COR-L47 (cell line): Measurements from ENCODE around the gene SMARCAL1.

Experiments
- DNase-seq: peaks from one replicate; lab custom pipeline; 2025; lab: John Stamatoyannopoulos, UW

The SMARCAL1 gene

DNA sequence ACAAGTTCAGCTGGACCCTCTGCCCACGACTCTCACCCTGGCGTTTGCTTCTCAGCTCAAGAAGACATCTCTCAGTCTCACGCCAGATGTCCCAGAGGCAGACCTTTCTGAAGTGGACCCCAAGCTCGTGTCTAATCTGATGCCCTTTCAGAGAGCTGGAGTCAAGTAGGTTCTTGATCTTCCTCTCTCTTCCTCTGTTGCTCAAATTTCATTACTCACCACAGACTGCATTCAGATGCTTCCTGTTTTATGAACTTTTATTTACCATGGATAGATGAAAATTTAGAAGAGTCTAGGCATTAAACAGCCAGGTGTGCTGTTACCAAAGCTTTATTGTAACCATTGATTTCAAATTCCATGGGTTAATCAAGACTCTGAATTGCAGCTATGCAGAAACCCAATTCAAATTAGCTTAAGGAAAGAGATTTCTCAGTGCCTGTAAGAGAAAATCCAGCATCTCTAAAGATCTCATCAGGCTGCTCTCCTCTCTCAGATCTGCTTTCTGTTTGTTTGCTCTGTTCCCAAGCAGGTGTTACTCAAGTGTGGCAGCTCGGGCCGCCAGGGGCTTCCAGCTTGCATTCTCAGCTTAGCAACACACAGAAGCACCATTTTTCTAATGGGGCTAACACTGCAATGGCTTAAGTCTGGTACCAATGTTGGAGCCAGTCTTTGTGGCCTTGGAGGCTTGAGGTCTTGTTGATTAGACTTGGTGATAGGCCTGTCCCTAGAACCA is 16.5 kb downstream of the SMARCAL1 start:
- DNase-seq, result peak; percentile 49

DNA sequence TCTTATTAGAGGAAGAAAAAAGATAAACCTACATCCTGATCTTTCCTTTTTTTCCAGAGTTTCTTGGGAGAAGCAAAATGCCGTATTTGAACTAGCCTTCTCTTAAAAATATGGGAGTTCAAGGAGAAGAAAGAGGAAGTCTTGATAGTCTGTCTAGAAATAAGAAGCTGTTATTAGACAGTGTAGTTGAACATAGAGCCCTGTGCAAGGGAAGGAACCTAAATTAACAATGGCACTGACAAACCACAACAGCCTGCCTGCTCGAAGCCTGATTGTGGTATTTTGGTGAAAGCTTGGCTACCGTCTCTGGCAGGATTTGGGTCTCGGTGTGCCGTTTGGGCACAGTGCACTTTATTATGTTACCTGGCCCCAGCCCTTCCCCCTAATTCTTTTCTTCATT is 17.1 kb downstream of the SMARCAL1 start:
- no peak for DNase-seq

DNA sequence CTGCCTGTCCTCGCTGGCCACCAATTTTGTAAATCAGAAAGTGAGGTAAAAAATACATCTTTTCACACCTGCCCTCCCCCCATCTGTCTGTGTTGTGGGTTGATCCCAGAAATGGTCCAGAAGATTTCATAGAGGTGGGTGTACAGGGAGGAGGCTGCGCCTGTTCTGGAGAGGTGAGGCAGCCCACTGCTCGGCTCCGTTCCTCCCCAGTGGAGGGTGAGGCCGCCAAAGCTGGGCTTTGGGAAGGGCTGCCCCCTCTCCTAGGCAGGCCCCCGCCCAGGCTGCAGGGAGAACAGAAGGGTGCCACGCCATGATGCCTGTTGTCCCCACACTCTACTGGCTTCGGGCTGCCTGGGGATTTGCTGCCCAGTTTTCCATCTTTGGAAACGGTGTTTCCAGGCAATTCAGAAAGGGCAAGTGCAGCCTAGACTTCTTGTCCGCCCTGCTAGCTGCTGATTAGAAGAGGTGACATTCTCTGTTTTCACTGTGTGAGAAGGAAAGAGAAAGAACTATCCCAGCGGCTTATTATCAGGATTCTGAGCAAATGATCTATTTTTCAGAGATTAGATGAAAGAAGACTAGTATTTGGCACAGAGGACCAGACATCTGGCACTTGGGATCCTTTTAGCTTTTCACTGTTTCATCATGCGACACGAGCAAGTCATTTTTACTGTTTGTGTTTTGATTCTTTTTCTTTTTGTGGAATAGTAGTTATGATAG is 18.7 kb downstream of the SMARCAL1 start:
- no peak for DNase-seq

DNA sequence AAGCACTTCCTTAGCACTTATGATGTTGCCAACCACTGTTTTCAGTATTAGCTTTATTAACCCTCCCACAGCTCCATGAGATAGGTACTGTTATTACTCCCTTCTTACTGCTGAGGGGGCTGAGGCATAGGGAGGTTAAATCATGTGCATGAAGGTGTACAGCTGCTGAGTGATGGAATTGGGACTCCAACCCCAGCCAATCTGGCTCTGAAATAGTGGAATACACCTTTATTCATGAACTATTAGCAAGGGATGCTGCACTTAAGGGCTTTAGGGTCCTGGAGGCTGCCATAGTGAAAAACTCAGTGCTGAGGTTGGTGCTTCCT is 19.2 kb downstream of the SMARCAL1 start:
- DNase-seq, result no peak

DNA sequence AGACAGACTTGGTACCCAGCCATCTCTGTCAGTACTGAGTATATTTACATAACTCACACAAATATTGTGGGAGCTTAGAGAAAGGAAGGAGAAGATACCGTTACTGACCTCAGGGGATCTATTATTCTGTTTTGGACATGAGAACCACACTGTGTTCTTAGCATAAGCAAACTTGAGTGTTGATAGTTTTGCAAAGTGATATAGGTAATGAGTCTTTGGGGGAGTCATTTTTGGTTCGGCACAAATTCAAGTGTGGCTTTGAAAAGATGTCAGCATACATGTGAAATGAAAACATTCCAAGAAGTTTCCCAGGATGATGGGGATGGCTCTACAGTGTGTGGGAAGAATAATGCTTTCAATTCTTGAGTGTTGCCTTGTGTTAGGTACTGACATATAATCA is 24.1 kb downstream of the SMARCAL1 start:
- no peak for DNase-seq

DNA sequence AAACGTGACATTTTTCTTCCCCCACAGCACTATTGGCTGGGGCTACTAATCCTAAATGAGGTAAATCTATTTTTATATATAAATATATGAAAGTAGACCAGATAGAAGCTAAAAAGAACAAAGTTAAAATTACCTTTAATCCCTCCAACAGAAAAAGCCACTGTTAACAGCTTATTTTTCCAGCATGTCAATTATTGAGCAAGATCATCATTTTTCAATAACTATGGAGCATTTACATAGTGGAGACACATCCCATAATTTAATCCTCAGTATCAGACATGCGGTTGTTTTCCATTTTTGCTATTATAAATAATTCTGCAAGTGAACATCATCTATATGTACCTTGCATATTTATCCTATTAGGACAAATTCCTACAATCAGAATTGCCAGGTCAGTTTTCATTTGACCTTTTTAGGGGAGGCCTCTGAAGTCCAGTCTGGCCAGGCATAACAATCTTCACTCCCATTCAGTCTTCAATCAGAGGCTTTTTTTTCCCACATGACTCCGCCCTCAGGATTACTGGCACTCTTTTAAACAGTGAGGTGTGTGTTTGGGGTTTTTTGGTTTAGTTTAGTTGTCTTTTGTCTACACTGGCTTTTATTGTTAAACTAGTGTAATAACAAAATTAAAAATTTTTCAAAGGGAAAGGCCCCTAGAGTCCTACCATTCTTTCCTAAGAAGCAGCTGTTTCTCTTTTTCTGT is 29.2 kb downstream of the SMARCAL1 start:
- DNase-seq, result no peak

DNA sequence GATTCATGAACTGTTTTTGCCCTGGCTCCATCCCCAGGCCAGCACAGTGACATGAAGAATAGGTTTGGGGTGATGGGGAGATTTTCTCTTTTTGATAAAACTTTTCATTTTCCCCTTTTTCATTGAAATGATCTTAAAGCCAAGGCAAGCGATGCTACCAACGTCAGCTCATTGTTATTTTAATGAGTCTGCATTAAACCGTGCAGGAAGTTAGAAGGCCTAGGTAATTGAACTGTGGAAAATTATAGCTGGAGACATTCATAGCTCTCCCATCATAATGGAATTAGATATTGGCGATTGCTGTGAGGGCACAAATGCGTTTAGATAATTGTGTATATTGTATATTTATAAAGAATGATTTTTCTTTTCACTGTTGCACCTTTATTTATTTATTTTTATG is 33.2 kb downstream of the SMARCAL1 start:
- peak; percentile 41 for DNase-seq

DNA sequence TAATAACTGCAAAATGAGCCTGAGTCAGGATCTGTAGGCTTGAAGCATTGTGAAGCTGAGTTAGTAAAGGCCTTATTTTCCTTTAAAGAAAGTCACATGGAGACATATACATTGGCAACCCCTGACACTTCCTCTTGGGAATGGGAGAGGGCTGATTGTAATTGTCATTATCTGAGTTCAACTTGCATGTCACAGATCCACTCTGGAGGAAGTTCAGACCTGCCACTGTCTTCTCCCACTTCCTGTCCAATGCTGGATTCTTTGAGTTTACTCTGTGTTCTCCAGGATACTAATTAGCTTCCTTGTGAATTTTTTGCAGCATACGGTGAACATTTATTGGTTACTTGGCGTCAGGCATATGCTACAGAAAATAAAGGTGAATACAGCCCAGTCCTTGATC is 34.1 kb downstream of the SMARCAL1 start:
- DNase-seq, result no peak

DNA sequence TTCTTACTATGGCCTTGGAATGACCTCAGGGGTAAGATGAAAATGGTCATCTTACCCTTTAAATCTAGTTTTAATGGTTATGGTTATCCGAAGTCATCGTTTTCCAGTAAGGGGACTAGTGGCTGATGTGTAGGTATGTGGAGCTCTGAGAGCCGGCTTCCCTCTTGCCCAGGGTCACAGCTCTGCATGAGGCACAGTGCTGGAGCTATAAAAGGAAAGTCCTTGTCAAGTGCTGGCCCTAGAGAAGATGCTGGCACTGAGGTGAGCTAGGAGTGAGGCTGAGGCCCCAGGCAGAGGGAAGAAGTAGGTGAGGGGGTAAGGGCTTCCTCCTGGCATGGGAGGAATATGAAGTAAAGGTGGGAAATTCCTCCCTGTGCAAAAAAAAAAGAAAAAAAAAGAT is 35.0 kb downstream of the SMARCAL1 start:
- no peak for DNase-seq

DNA sequence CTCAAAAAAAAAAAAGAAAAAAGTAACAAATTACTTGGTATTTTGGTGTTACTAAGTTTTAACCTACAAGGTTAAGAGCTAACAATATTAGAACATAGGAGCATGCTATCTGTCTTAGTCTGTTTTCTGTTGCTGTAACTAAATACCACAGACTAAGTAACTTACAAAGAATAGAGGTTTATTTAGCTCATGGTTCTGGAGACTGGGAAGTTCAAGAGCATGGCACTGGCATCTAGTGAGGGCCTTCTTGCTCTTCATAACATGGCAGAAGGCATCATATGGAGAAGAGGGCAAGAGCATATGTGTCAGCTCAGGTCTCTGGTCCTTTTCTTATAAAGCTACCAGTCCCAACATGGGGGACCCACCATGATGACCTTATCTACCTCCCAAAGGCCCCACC is 36.5 kb downstream of the SMARCAL1 start:
- no peak for DNase-seq

DNA sequence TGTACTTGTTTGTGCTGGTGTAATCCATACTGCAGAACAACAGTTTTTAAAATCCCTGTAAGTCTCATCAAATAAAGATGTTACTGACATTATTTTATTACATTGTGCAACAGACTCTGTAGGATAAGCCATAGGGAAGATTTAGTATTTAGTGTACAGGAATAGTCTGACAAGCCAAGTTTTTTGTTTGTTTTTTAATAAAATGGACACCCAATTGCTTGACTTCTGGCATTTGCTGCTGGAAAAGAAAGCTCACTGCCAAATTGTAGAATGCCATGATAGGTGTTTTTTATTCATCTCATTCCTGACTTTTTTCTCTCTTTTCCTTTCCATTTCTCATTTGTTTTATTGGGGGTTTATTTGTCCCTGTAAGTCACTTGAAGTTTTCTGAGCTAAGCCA is 38.1 kb downstream of the SMARCAL1 start:
- no peak for DNase-seq

DNA sequence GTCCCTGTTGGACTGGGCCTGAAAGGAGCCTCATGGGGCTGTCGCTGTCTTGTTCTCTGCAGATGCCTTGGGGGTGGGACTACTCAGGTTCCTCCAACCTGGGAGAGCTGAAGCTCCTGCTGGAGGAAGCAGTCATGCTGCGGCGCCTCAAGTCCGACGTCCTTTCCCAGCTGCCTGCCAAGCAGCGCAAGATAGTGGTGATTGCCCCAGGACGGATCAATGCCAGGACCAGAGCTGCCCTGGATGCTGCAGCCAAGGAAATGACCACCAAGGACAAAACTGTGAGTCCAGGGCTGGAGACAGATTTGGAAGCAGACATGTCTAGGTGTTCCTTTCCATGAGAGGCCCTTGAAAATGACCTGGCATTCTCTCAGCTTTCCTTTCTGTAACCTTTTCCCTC is 38.5 kb downstream of the SMARCAL1 start:
- no peak for DNase-seq

DNA sequence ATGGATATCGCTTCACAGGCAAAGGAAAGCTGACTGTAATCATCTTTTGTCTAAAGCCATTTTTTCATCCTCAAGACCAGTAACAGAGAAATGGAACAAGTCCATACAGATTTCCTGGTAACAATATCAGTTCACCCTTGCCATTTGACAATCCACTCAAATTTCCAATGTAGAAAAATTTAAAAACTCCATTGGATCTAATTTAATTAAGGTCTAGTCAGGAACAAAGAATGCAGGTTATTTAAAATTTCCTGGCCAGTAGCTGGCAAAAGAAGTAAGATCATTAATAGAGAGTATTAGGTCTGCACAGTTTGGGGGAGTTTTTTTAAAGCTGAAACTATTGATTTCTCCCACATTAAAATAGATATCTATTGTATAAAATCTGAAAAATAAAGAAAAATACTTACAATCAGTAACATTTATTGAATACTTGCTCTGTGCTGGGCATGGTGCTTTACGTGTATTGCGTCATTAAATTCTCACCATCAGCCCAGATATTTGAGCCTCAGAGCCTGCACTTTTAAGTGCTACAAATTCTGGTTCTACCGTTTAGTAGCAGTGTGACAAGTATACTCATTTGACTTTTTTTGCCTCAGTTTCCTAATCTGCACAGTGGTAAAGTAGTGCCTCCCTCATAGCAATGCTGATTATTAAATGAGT is 41.8 kb downstream of the SMARCAL1 start:
- no peak for DNase-seq

DNA sequence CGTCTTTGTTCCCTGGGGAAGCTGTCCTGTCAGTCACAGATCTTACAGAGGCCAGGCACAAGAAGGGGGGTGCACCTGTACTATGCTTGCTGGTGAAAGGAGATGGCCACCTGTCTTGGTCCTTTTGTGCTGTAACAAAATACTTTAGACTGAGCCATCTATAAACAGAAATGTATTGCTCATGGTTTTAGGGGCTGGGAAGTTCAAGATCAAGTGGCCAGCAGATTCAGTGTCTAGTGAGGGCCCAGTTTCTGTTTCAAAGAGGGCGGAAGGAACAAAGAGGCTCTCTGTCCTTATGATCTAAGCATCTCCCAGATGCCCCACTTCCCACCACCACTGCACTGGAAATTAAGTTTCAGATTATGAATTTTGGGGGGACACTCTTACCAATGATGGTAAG is 50.9 kb downstream of the SMARCAL1 start:
- no peak for DNase-seq

DNA sequence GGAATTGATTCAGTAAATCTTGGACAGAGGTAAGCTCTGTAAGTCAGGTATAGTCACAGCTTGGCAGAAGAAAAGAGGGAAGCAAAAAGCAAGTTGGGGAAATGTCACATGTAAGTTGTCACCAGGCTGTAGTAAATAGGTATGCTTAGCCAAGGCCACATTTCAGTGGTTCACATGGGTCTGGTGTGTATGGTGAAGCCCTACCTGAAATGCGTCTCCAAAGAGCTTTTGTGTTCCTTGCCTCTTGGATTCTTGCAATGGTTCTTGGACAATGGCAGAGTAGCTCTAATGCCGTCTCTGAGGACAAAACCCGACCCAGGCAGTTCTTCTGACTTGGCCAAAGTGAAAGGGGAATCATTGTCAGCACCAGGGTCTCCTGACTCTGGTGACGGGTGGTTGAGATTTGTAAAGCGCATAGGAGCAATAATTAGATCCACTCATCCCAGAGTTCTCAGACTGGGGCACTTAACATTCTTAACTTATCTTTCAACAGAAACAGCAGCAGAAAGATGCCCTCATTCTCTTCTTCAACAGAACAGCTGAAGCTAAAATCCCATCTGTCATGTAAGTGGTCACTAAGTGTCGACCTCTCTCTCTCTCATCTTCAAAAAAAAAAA is 51.9 kb downstream of the SMARCAL1 start:
- DNase-seq, result no peak

DNA sequence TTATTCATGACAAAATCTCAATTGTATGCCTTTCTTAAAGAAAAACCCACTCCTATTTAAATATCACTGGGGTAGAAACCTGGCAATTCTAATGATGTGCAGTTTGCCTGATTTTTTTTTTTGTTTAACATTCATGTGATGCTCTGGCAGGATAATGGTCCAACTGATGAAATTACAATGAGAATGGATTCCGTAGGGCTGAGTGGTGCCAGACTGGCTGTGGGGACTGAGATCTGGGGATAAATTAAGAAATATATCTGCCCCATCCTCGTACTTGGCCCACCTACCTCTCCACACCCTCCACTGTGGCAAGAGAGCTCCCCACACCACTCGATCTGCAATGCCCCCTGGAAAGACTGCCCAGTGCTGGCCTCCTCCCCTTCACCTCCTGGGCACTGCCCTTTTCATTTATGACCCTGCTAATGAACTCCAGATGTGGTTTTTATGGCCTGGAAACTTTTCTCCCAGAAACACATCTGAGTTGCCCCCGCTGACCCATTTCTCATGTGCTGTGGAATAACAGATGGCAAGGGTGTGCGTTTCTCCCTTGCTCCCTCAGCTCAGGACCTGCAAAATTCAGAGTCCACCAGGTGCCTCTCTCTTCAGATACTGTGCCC is 53.4 kb downstream of the SMARCAL1 start:
- no peak for DNase-seq

DNA sequence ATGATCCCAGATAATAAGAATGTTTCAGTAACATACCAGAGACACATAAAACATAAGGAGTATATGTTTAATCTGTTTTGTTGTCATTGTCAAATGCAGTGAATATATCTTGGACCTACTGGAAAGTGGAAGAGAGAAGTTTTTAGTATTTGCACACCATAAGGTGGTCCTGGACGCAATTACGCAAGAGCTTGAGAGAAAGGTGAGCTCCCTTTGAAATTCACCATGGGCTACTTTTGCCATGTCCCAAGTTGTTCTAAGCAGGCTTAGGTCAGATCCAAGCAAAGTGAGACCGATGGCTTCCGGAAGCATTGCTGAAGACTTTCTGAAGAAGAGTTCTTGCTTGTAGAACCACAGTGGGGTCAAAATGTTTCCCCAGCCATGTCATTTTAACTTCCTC is 55.6 kb downstream of the SMARCAL1 start:
- DNase-seq, result no peak

DNA sequence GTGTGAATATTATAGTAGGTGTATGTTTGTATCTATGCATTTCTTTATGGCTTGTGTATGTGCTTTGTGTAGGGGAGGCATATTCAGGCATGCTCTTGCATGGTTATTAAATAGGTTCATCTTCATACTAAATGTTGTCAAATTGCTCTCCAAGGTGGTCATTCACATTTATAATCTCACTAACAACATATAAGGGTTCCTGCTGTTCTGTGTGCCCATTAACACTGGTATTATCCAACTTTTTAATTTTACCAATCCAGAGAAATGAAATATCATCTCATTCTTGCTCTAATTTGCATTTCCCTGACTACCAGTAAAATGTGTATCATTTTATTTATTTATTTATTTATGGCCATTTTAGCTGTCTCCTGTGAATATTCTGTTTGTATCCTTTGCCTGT is 57.4 kb downstream of the SMARCAL1 start:
- no peak for DNase-seq

DNA sequence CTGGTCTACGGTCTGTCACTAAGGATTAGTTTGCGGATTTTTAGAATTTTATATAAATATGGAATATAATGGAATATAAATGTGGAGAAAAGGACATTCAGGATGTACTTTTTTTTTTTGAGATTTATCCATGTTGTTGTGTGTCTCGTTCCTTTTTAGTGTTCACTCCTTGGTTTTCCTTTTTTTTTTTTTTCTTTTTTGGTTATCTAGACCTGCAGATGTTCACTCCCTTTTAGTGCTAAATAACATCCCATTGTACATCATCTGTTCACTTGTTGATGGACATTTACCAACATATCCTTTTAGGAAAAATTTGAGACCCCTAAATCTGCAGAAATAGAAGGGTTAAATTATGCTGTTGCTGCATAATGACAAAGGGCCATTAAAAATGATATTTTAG is 60.9 kb downstream of the SMARCAL1 start:
- no peak for DNase-seq

DNA sequence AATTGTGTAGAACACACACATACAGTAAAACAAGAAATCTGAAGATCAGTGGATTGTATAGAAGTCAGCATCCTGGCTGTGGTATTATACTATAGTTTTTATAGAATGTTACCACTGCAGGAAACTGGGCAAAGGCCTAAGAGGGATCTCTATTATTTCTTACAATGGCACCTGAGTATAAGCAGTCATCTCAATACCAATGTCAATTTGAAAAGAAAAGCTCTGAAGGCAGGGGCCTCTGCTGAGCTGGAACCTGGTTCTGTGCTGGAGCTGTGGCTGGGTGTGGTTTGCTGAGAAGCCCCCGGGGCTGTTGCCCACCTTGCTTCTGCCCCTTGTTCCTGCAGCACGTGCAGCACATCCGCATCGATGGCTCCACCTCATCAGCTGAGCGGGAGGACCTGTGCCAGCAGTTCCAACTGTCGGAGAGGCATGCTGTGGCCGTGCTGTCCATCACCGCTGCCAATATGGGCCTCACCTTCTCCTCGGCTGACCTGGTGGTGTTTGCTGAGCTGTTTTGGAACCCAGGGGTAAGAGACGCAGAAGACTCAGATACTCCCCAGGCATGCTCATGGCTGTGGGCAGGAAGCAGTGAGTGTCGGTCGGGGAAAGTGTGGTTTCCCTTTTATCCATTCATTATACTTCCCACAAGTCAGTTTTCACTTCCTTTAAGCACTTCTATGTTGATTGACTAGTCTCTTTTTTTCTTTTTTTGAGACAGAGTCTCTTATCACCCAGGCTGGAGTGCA is 62.8 kb downstream of the SMARCAL1 start:
- DNase-seq, result no peak

DNA sequence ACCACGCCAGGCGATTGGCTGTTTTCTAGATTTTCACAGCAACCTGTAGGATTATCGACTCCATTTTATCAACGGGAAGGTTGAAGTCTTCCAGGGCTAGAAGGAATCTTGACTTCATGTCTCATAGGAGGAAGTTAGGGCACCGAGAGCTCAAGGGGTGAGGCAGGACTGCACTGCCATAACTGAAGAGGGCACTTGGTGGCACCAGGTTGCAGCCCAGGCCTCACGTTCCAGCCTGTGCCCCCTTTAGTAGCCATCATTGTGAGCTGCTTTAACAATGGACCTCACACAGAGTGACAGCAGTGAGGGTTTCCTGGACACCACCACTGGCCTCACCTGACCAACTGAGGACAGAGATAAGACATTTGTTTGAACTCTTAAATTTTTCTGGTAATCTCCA is 63.5 kb downstream of the SMARCAL1 start:
- DNase-seq, result no peak
